Measurements from ENCODE around the gene TCHP.

Gene TCHP

GRCh38 chr12:109875572-109876131 is 24.4 kb upstream of the TCHP start:
- DNase-seq (ENCODE audit: low spot score), result peak; percentile 55
- in situ Hi-C loops (cut with MboI; ENCODE audit: low sequenced_read_pairs, unreplicated experiment), result no loop called here

GRCh38 chr12:109876406-109876805 is 23.7 kb upstream of the TCHP start:
- no peak for TF ChIP-seq CTCF (IDR thresholded peaks at IDR 0.05; ENCODE audit: borderline replicate concordance, control extremely low read depth, extremely low read depth, insufficient read depth, missing control alignments)
- no peak for DNase-seq (ENCODE audit: low spot score)
- in situ Hi-C loops (cut with MboI; ENCODE audit: low sequenced_read_pairs, unreplicated experiment), result no loop called here

More at GRCh38 chr12:109875572-109876131, 24.4 kb upstream of the TCHP start:
- no peak for TF ChIP-seq CTCF (IDR thresholded peaks at IDR 0.05; ENCODE audit: borderline replicate concordance, control extremely low read depth, extremely low read depth, insufficient read depth, missing control alignments)

GRCh38 chr12:109877504-109878246 is 22.4 kb upstream of the TCHP start:
- TF ChIP-seq CTCF (IDR thresholded peaks at IDR 0.05; ENCODE audit: borderline replicate concordance, control extremely low read depth, extremely low read depth, insufficient read depth, missing control alignments), result no peak
- in situ Hi-C loops (cut with MboI; ENCODE audit: low sequenced_read_pairs, unreplicated experiment), result no loop called here
- DNase-seq (ENCODE audit: low spot score), result no peak

GRCh38 chr12:109878247-109878625 is 21.8 kb upstream of the TCHP start:
- in situ Hi-C loops (cut with MboI; ENCODE audit: low sequenced_read_pairs, unreplicated experiment), result no loop called here
- TF ChIP-seq CTCF (IDR thresholded peaks at IDR 0.05; ENCODE audit: borderline replicate concordance, control extremely low read depth, extremely low read depth, insufficient read depth, missing control alignments), result no peak
- DNase-seq (ENCODE audit: low spot score), result no peak

- no peak for TF ChIP-seq CTCF (IDR thresholded peaks at IDR 0.05; ENCODE audit: borderline replicate concordance, control extremely low read depth, extremely low read depth, insufficient read depth, missing control alignments)
- no peak for DNase-seq (ENCODE audit: low spot score)
- in situ Hi-C loops (cut with MboI; ENCODE audit: low sequenced_read_pairs, unreplicated experiment), result no loop called here
These were observed 21.3 kb upstream of the TCHP start for GRCh38 chr12:109878749-109879148.

GRCh38 chr12:109879351-109880042 is 20.6 kb upstream of the TCHP start:
- DNase-seq (ENCODE audit: low spot score), result no peak
- in situ Hi-C loops (cut with MboI; ENCODE audit: low sequenced_read_pairs, unreplicated experiment), result no loop called here
- no peak for TF ChIP-seq CTCF (IDR thresholded peaks at IDR 0.05; ENCODE audit: borderline replicate concordance, control extremely low read depth, extremely low read depth, insufficient read depth, missing control alignments)
